OCI-LY1 (cell line): ENCODE measurements around the gene BBS10.

ENCODE experiments used
- EZH2 ChIP-seq: fragments of 200-600 bp; sonication (generic), shearing (Covaris generic); IDR thresholded peaks from 2 replicates; pipeline ENCODE4 v1.8.0; 2017; ENCODE audit warnings: borderline replicate concordance, mixed run types, mild to moderate bottlenecking, antibody characterized with exemption, low read length, moderate library complexity, mixed read lengths
- TF ChIP-seq, protein P1 (sequence below): fragments of 200-600 bp; sonication (generic), shearing (Covaris generic); IDR thresholded peaks from 2 replicates; pipeline ENCODE4 v1.5.1; 2017; ENCODE audit warnings: mild to moderate bottlenecking, antibody characterized with exemption, low read length, moderate library complexity, mixed read lengths

DNA sequence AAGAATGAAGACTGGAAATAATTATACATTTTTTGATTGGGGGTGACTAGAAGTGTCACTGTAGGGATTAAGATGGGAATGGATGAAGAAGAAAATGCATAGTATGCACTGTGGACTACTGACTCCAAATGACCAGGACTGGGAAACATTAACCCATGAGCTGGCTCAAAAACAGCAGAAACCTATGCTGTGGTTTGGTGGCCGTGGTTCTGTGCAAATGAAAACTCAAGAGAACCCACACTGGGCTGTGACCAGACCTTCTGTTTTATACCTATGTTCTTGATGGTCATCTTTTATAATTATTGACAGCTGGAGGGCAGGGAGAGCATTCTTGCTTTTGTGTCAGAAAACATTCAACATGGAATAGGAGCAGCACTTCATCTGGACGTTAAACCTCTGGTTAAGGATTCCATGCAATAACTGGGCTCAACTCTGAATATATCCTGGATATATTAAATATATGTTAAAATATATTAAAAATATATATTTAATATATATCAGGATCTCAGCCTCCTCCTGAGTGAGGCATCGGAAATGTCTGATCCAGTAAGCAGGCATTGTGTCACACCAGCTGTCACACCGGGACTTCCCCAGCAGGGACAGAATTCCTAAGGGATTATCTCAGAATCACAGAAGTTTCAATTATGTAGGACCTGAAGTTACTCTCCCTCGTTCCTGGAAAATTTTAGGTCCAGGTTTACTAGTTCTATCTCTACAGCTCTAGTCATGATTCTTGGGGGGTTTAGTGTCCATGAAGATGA lies 48.5 kb downstream of the BBS10 start:
- TF ChIP-seq, protein P1, sequence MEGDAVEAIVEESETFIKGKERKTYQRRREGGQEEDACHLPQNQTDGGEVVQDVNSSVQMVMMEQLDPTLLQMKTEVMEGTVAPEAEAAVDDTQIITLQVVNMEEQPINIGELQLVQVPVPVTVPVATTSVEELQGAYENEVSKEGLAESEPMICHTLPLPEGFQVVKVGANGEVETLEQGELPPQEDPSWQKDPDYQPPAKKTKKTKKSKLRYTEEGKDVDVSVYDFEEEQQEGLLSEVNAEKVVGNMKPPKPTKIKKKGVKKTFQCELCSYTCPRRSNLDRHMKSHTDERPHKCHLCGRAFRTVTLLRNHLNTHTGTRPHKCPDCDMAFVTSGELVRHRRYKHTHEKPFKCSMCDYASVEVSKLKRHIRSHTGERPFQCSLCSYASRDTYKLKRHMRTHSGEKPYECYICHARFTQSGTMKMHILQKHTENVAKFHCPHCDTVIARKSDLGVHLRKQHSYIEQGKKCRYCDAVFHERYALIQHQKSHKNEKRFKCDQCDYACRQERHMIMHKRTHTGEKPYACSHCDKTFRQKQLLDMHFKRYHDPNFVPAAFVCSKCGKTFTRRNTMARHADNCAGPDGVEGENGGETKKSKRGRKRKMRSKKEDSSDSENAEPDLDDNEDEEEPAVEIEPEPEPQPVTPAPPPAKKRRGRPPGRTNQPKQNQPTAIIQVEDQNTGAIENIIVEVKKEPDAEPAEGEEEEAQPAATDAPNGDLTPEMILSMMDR = no peak
- no peak for TF ChIP-seq EZH2
